Measurements from ENCODE around the gene SETD2.

DNA sequence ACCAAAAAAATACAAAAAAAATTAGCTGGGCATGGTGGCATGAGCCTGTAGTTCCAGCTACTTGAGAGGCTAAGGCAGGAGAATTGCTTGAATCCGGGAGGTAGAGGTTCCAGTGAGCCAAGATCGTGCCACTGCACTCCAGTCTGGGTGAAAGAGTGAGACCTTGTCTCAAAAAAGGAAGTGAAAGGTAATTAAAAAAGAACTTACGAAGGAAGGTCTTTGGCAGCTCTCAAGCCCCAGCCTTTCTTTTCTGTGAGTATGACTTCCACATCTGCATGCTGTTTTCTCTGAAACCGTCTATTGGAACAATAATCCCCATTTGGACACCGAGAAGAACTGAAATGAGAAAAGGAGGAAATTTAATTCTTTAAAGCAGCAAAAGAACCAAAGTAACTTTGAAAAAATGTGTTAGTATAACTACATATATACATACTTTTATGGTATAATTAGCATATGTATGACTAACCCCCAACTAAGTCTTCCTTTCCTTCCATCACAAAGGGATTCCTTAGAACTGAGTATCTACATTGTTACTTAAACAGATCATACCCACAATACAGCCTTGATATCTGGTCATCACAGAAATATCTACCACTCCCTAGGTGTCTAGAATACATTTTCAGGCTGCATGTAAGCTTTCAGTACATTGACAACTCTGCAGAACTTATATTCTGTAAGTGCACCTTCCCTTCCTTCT is 50.1 kb downstream of the SETD2 start:
- TF ChIP-seq SUZ12 (IDR thresholded peaks at IDR 0.05; ENCODE audit: extremely low read depth, insufficient read depth, insufficient read length) = no peak
- TF ChIP-seq ZNF274 (IDR thresholded peaks at IDR 0.05; ENCODE audit: low read depth, low read length) = no peak
- no peak for TF ChIP-seq YY1 (IDR thresholded peaks at IDR 0.05; ENCODE audit: insufficient read depth, insufficient read length)

All from NT2/D1 (cell line).